Spleen (tissue), 13 donors: ENCODE measurements around the gene UTP11. TPM values are rescaled to one million over a fixed set of nuclear protein-coding genes. Genes with fewer than 3 reads are reported as not detected.
"Not testable (repeated sequence)": the region's sequence is repeated elsewhere in the genome, so short reads cannot be mapped to it uniquely, and the experiment has no call there.

ENCODE experiments used
- DNase-seq: peaks from one replicate; pipeline ENCODE4 v3.0.0-alpha.2; 2020
- H3K27ac ChIP-seq, 8 donors: fragments of 200-600 bp; sonication (generic) in 7 of 8; 1 replicate in 4 of 8; 2 replicates in 4 of 8; pipeline versions ENCODE4 v1.5.0 to v1.8.0; 2016 to 2021; ENCODE audit warnings: inconsistent platforms in 4 of 8, mild to moderate bottlenecking in 4 of 8, moderate library complexity in 1 of 8
- H3K27me3 ChIP-seq, 7 donors: fragments of 200-600 bp; sonication (generic) in 6 of 7; replicated peaks in 1 of 7; 1 replicate in 4 of 7; 2 replicates in 3 of 7; pipeline versions ENCODE4 v1.5.0 to v1.8.0; 2016 to 2021; ENCODE audit warnings: inconsistent platforms in 3 of 7, mild to moderate bottlenecking in 1 of 7
- H3K36me3 ChIP-seq, 6 donors: fragments of 200-600 bp; sonication (generic) in 5 of 6; 1 replicate in 4 of 6; 2 replicates in 2 of 6; pipeline versions ENCODE4 v1.5.0 to v1.8.0; 2016 to 2021; ENCODE audit warnings: inconsistent platforms in 2 of 6
- H3K4me1 ChIP-seq, 6 donors: fragments of 200-600 bp; sonication (generic) in 5 of 6; 1 replicate in 3 of 6; 2 replicates in 3 of 6; pipeline versions ENCODE4 v1.5.0 to v1.8.0; 2016 to 2021; ENCODE audit warnings: inconsistent platforms in 3 of 6
- H3K4me3 ChIP-seq, 8 donors: fragments of 200-600 bp; sonication (generic) in 7 of 8; 1 replicate in 4 of 8; 2 replicates in 4 of 8; pipeline versions ENCODE4 v1.5.0 to v1.8.0; 2016 to 2021; ENCODE audit warnings: inconsistent platforms in 4 of 8, mild to moderate bottlenecking in 4 of 8, moderate library complexity in 2 of 8
- H3K9me3 ChIP-seq, 8 donors: fragments of 200-600 bp; sonication (generic) in 7 of 8; 1 replicate in 4 of 8; 2 replicates in 4 of 8; pipeline versions ENCODE4 v1.5.0 to v1.8.0; 2016 to 2021; ENCODE audit warnings: inconsistent platforms in 4 of 8
- CTCF ChIP-seq, 11 experiments: fragments of 200-600 bp in 7 of 11; fragments of 450-650 bp in 4 of 11; sonication (generic) in 4 of 11; IDR thresholded peaks in 8 of 11; conservative IDR thresholded peaks in 3 of 11; 1 replicate in 7 of 11; 2 replicates in 4 of 11; pipeline versions ENCODE4 v1.4.0 to v1.8.0; 2016 to 2021; ENCODE audit warnings: antibody characterized with exemption in 11 of 11, inconsistent platforms in 4 of 11, mild to moderate bottlenecking in 1 of 11
- POLR2A ChIP-seq, 3 donors: fragments of 450-650 bp; IDR thresholded peaks; one replicate each; pipeline ENCODE4 v1.5.1; 2017; ENCODE audit warnings: antibody characterized with exemption in 3 of 3, mild to moderate bottlenecking in 1 of 3
- POLR2AphosphoS5 ChIP-seq, 3 donors: sonication (generic); formaldehyde crosslinking; IDR thresholded peaks; one replicate each; pipeline ENCODE4 v1.5.1; 2017; ENCODE audit warnings: antibody characterized with exemption in 3 of 3
- WGBS, 5 donors: extraction: QIAGEN DNeasy Blood & Tissue Kit in 3 of 5; methylation state at CpG; one replicate each; pipeline versions ENCODE4 v1.1.5 to v1.1.7; 2013 to 2018; 5-methylcytosine and 5-hydroxymethylcytosine counted together
- intact Hi-C: fragments of 100-400 bp; cut with DNase I; formaldehyde crosslinking; loops from one replicate; pipeline ENCODE4 v1.15.0; 2023; ENCODE audit warnings: low total_unique reads
- long read RNA-seq, 2 donors: transcript quantifications; one replicate each; lab custom pipeline, GENCODE V29; 2026
- polyA plus RNA-seq, 3 donors: library from polyadenylated mRNA; stranded (reverse); fragments of 200-250 nt; gene quantifications; one replicate each; pipeline ENCODE4 v1.2.1, GENCODE V29; 2013
- total RNA-seq, 7 donors: library from RNA; depleted of rRNA in 3 of 7; stranded (reverse); fragments of >200 nt in 3 of 7; fragmentation: NEBNext Ultra II Directional in 4 of 7; extraction: Animal tissue kit (Norgen Biotek cat#: 25700) in 4 of 7; gene quantifications; one replicate each; pipeline versions ENCODE4 v1.1.0 to v1.2.1, GENCODE V29; 2016 to 2021
- donor health status: healthy with polysubstance abuse.
- donor health status: DM: no; HTN: no; CAD: no; lungs with moderate emphysema.
- donor health status: DM: no; HTN: no; CAD: no.
- donor health status: Bipolar disorder and iron deficiency.
- donor health status: healthy.
- donor health status: DM: no; HTN: no; CAD: no.
- donor health status: DM: yes; HTN: yes; CAD: no.

The UTP11 gene
- total RNA-seq (10 to 100 TPM; 19.2 to 51.4 (median 23.7) TPM), polyA plus RNA-seq (10 to 100 TPM; 12.5 to 21.0 (median 20.6) TPM)
- long read RNA-seq, donor 1, transcript UTP11-201 (8 exons, 2,019 nt), result major isoform, 28 of 29 reads
- long read RNA-seq, donor 1, partial matches to known transcripts, result 0 of 29 reads
- long read RNA-seq, donor 1, other reads (novel, unspliced or antisense), result 0 of 29 reads
- long read RNA-seq, donor 2, transcript UTP11-201 (8 exons, 2,019 nt), result major isoform, 8 of 8 reads
- long read RNA-seq, donor 2, partial matches to known transcripts, result 0 of 8 reads
- long read RNA-seq, donor 2, other reads (novel, unspliced or antisense), result 0 of 8 reads

- H3K27ac ChIP-seq, result peak within 1 kb of the TSS; percentile 80 to 94 (median 90)
- H3K9me3 ChIP-seq, result peaks cover 0 to 5% (median 0%) of the 10 kb centered on the region in 8 donors
- peak within 1 kb of the TSS; percentile 57 to 87 (median 68) for H3K4me3 ChIP-seq
- WGBS, 5 donors, result 1 to 4% (median 2%) methylated on average over 38 to 49 of the region's 49 CpGs
- peaks cover 24 to 63% (median 40%) of the 10 kb centered on the region in 6 donors for H3K4me1 ChIP-seq
- TF ChIP-seq POLR2A (IDR thresholded peaks at IDR 0.05), result peak in 2 of 3 donors; percentile 28 to 38
- TF ChIP-seq POLR2AphosphoS5 (IDR thresholded peaks at IDR 0.05), result peak; percentile 84 to 85 (median 85)
- peak in 3 of 11 experiments; percentile 4 to 28 (median 5) for TF ChIP-seq CTCF (IDR thresholded peaks at IDR 0.05 in 8 of 11, conservative IDR thresholded peaks at IDR 0.05 in 3 of 11)
- H3K27me3 ChIP-seq, result no peaks in the 10 kb centered on the region
- intact Hi-C loops, result no loop called here
- peaks cover 0 to 34% (median 12%) of the 10 kb centered on the region in 6 donors for H3K36me3 ChIP-seq
- peak; percentile 95 for DNase-seq
Observed at GRCh38 chr1:38012363-38013226, at the start of gene UTP11. UTP11 (plus strand) TSS chr1:38012734; CDS start chr1:38012803, 69 bp downstream.

- H3K27me3 ChIP-seq, H3K9me3 ChIP-seq, H3K4me1 ChIP-seq, intact Hi-C loops, H3K4me3 ChIP-seq, DNase-seq, H3K27ac ChIP-seq: not testable (repeated sequence)
- 86 to 96% (median 89%) methylated on average over 12 of the region's 12 CpGs for WGBS, 5 donors
- peaks cover 0 to 100% (median 74%) of the 10 kb centered on the region in 6 donors for H3K36me3 ChIP-seq
Observed at GRCh38 chr1:37964106-37964505, 48.4 kb upstream of the UTP11 start.

GRCh38 chr1:37965301-37965700, 47.2 kb upstream of the UTP11 start:
- no peak overlapping the region for H3K27ac ChIP-seq
- H3K27me3 ChIP-seq, result no peaks in the 10 kb centered on the region
- WGBS, 5 donors, result 92 to 99% (median 96%) methylated on average over 4 of the region's 4 CpGs
- no peak overlapping the region for H3K4me3 ChIP-seq
- peaks cover 0 to 99% (median 73%) of the 10 kb centered on the region in 6 donors for H3K36me3 ChIP-seq
- intact Hi-C loops, result no loop called here
- no peaks in the 10 kb centered on the region for H3K9me3 ChIP-seq
- no peak for DNase-seq
- H3K4me1 ChIP-seq, result no peaks in the 10 kb centered on the region
- no peak for TF ChIP-seq POLR2AphosphoS5 (IDR thresholded peaks at IDR 0.05)
- TF ChIP-seq POLR2A (IDR thresholded peaks at IDR 0.05), result no peak
- no peak for TF ChIP-seq CTCF (IDR thresholded peaks at IDR 0.05 in 8 of 11, conservative IDR thresholded peaks at IDR 0.05 in 3 of 11)

- not testable (repeated sequence) for H3K27ac ChIP-seq, H3K4me1 ChIP-seq, H3K4me3 ChIP-seq, H3K9me3 ChIP-seq, H3K27me3 ChIP-seq, DNase-seq
- intact Hi-C loops, result loop anchor here (2.0 kb wide), 1 partner anchor 83 kb away; no protein-coding TSS in a partner anchor
- WGBS, 5 donors, result 94 to 97% (median 96%) methylated on average over 5 of the region's 5 CpGs
- peaks cover 4 to 98% (median 82%) of the 10 kb centered on the region in 6 donors for H3K36me3 ChIP-seq
Observed at GRCh38 chr1:37973684-37974083, 38.9 kb upstream of the UTP11 start.
